Activated CD8-positive, alpha-beta memory T cell treated with anti-CD3 and anti-CD28 coated beads, Interleukin-2, amount 10 ng/mL, durations not matched to agents 7 days and 5 days (primary cell): ENCODE data around the gene GNAS. TPM values are rescaled to one million over a fixed set of nuclear protein-coding genes. Genes with fewer than 3 reads are reported as not detected.
"Not testable (repeated sequence)": the region's sequence is repeated elsewhere in the genome, so short reads cannot be mapped to it uniquely, and the experiment has no call there.

Source experiments
- ATAC-seq: fragments of 150-1000 bp; cut with Tn5 transposase; one replicate; pipeline ENCODE4 v1.10.0; 2021; ENCODE audit warnings: moderate library complexity
- CTCF ChIA-PET: fragments of 350-600 bp; sonication (Branson Sonifier 250); formaldehyde crosslinking; loops from one replicate; lab custom pipeline; 2021; ENCODE audit warnings: antibody characterized with exemption; lab: Charles Lee
- DNase-seq: peaks from one replicate; pipeline ENCODE4 v3.0.0-alpha.2; 2020
- H3K27ac Mint-ChIP-seq: one replicate; pipeline ENCODE4 v1.8.0; 2021; ENCODE audit warnings: mild to moderate bottlenecking, mixed read lengths
- H3K27me3 Mint-ChIP-seq: one replicate; pipeline ENCODE4 v1.8.0; 2021; ENCODE audit warnings: mixed read lengths
- H3K36me3 Mint-ChIP-seq: one replicate; pipeline ENCODE4 v1.8.0; 2021; ENCODE audit warnings: mild to moderate bottlenecking, mixed read lengths
- H3K4me1 Mint-ChIP-seq: one replicate; pipeline ENCODE4 v1.8.0; 2021; ENCODE audit warnings: mixed read lengths
- H3K4me3 Mint-ChIP-seq: one replicate; pipeline ENCODE4 v1.8.0; 2021; ENCODE audit warnings: mild to moderate bottlenecking, moderate library complexity, mixed read lengths
- H3K9me3 Mint-ChIP-seq: one replicate; pipeline ENCODE4 v1.8.0; 2022; ENCODE audit warnings: low read depth, mixed read lengths
- total RNA-seq, 2 experiments: library from RNA; stranded (reverse); gene quantifications; one replicate each; pipeline ENCODE4 v1.2.3, GENCODE V29; 2021

The GNAS gene
- total RNA-seq, 2 experiments from 2014 or later: 817 to 859 TPM

DNA sequence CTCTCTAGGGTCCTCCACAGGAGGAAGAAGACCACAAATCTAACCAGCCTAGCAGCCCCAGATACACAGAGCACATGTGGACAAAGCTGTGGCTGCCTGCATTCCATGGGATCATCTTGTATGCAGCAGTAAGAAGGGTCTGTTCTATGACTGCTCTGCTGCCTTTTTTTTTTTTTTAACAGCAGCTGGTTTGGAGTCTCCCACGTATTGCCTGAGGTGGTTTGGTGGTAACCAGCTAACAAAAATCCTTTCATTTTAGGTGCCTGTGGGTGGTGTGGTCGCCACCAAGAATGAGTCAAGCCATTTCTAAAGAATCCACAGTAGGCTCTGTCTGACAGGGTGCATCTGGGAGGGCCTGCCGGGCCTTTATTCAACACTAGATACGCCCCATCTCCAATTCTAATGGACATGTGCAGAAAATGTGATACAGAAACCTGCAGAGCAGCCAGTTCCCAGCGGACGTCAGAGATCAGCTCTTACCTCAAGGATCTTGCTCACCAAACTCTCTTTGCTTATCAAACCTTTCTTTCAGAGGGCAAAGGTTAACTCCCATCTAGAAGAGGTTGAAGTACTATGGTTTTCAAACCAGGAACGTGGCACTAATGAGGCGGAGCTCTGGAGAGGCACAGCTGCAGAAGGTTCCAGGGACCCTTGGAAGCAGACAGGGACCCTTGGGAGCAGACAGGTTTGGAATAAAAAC is 33.8 kb upstream of the GNAS start:
- Mint-ChIP-seq H3K9me3 (peaks cover 3% of the 10 kb centered on the region), H3K36me3 (peaks cover 12% of the 10 kb centered on the region), H3K4me3 (no peak overlapping the region), H3K4me1 (peaks cover 17% of the 10 kb centered on the region), H3K27me3 (peaks cover 53% of the 10 kb centered on the region), H3K27ac (no peak overlapping the region)
- CTCF ChIA-PET: interaction anchor here (1.0 to 2.0 kb wide), 3 partner anchors 9 to 33 kb away, joined by 3 to 6 read pairs (median 5); no protein-coding TSS in a partner anchor
- DNase-seq (peak; percentile 89), ATAC-seq (peak; percentile 91)

DNA sequence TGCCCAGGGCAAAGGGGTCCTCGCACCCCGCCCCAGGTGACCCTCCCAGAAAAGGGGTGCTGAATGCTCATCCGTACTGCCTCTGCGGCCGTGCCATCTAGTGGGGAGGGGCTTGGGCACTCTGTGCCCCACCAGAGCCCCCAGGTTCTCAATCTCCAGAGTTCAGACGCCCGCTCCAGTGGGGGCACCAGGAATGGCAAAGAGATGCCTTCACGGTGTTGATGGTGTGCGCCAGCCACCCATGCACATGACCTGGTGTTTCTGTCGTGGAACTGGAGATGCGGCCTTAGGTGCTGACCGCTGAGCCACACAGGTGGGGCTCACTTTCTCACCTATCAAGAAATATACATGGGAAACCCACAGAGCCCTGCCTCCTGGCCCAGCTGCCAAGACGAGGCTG is 32.6 kb upstream of the GNAS start:
- H3K36me3 Mint-ChIP-seq: peaks cover 12% of the 10 kb centered on the region
- no peak overlapping the region for H3K4me3 Mint-ChIP-seq
- CTCF ChIA-PET: no interaction called here
- no peak overlapping the region for H3K27ac Mint-ChIP-seq
- peaks cover 3% of the 10 kb centered on the region for H3K9me3 Mint-ChIP-seq
- peaks cover 17% of the 10 kb centered on the region for H3K4me1 Mint-ChIP-seq
- peaks cover 53% of the 10 kb centered on the region for H3K27me3 Mint-ChIP-seq
- ATAC-seq (no peak), DNase-seq (no peak)

DNA sequence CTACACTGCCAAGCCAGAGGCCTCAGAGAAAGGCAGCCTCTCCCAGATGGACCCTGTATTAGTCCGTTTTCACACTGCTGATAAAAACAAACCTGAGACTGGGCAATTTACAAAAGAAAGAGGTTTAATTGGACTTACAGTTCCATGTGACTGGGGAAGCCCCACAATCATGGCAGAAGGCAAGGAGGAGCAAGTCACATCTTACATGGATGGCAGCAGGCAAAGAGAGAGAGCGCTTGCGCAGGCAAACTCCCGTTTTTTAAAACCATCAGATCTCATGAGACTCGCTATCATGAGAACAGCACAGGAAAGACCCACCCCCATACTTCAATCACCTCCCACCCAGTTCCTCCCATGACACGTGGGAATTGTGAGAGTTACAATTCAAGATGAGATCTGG is 32.0 kb upstream of the GNAS start:
- H3K9me3 Mint-ChIP-seq, CTCF ChIA-PET, ATAC-seq, H3K27ac Mint-ChIP-seq, H3K4me3 Mint-ChIP-seq, DNase-seq: not testable (repeated sequence)
- H3K27me3 Mint-ChIP-seq: peaks cover 50% of the 10 kb centered on the region
- H3K36me3 Mint-ChIP-seq: peaks cover 12% of the 10 kb centered on the region
- peaks cover 17% of the 10 kb centered on the region for H3K4me1 Mint-ChIP-seq

DNA sequence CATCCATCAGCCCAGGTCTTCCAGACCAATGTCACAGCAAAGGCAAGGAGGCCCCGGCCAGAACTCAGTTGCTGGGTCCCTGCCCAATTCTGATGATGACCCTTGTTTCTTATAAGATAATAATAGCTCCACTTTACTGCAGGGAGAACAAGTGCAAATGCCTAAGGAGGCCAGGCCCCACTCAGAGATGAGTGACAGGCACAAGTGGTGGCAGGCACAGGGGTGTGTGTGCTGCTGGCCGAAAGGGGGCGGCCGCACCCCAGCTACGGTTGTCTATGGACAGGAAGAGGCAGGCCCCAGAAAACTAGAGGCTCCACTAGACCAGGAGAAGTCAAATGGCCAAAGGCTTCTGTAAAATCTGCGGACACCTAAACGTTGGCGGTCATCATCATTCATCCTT is 30.4 kb upstream of the GNAS start:
- Mint-ChIP-seq H3K9me3 (peaks cover 3% of the 10 kb centered on the region), H3K4me1 (peaks cover 17% of the 10 kb centered on the region), H3K27me3 (peaks cover 44% of the 10 kb centered on the region), H3K4me3 (no peak overlapping the region), H3K27ac (no peak overlapping the region), H3K36me3 (peaks cover 12% of the 10 kb centered on the region)
- ATAC-seq: no peak
- CTCF ChIA-PET: no interaction called here
- DNase-seq: no peak

DNA sequence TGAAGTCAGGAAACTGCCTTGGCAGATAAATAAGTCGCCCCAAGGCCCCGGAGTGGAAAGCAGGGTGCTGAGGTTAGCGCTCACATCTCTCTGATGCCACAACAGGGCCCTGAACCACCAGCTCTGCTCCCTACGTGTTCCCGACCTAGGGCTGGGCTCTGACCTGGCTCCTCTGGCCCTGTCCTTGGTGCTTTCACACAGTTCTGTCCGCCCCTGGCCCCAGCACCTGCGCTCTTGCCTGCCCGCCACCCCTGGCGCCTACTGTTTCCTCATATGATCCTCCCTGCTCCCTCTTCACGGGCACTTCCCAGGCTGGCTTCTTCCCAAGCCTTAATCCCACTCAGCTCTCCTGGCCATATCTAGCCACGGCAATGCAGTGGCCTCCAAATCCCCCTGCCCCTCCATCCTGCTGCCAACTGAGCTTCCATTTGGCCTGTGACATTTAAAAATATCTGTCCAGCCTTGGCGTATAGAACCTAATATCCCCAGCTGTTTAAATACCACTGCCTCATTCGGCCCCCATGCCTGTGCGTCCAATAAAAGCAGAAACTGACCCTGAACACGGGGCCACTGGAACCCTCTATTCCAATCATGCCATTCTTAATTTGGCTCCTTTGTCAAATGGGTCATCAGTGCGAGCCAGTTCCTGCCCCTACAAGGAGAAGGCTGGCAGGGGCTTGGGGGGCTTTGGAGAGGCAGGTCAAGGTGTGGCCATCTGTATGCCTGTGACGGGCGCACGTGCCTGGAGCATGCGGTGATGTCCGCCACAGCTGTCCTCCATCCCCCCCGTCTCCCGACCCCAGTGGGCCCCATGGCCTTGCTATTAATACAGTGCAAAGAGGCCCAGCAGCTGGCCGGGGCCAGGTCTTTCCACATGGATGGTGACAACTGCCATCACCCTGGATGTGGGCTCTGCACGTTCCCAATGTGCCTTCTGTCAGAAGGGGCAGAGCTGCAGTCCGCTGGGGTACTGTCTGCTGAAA is 29.5 kb upstream of the GNAS start:
- Mint-ChIP-seq H3K27me3 (peaks cover 48% of the 10 kb centered on the region), H3K9me3 (peaks cover 3% of the 10 kb centered on the region), H3K4me3 (no peak overlapping the region), H3K36me3 (peaks cover 12% of the 10 kb centered on the region), H3K27ac (no peak overlapping the region), H3K4me1 (peaks cover 14% of the 10 kb centered on the region)
- CTCF ChIA-PET: no interaction called here
- no peak for DNase-seq
- no peak for ATAC-seq

DNA sequence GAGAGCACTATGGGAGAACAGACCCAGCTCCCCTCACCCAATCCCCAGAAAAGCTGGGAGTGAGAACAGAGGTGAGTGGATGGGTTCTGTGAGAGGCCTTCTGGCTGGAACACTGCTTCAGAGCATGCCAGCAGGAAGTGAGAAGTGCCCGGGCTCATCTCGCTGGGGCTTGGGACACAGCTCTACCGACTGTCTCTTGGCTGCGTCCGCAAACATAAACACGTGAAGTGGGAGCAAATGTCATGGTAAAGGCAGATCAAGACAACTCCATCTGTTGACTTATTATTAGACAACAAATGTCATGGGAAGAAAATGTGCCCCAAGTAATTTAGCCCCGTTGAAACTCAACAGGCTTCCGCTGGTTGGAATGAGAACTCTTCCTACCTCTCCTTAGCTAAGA is 27.7 kb upstream of the GNAS start:
- Mint-ChIP-seq H3K9me3 (peaks cover 3% of the 10 kb centered on the region), H3K4me3 (no peak overlapping the region)

DNA sequence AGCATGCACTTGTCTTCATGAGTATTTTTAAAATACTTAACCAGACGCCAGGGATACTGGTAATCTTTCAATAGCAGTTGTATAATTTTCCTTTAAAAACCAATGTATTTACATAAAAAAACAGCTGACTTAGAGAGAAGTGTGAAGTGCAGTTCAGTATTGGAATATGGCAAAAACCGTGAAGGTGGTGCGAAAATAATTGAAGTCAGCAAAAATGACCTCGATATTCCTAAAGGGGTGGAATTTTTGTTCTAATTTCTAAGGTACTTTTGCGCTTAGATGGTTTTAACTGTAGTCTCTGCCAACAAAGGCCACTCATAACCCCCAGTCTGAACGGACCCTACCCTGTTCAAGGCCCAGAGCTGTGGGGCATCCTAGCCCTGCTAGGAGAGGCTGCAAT is 27.1 kb upstream of the GNAS start:
- no peak for DNase-seq
- CTCF ChIA-PET: no interaction called here
- H3K27ac Mint-ChIP-seq: no peak overlapping the region
- peaks cover 47% of the 10 kb centered on the region for H3K27me3 Mint-ChIP-seq
- peaks cover 13% of the 10 kb centered on the region for H3K36me3 Mint-ChIP-seq
- no peak for ATAC-seq
- H3K9me3 Mint-ChIP-seq: peaks cover 3% of the 10 kb centered on the region
- H3K4me1 Mint-ChIP-seq: no peaks in the 10 kb centered on the region
- no peak overlapping the region for H3K4me3 Mint-ChIP-seq

More for the DNA sequence above, 27.7 kb upstream of the GNAS start:
- CTCF ChIA-PET: interaction anchor here (1.0 kb wide), 1 partner anchor 14 kb away, joined by 4 read pairs; no protein-coding TSS in a partner anchor
- Mint-ChIP-seq H3K27ac (no peak overlapping the region), H3K36me3 (peaks cover 16% of the 10 kb centered on the region), H3K27me3 (peaks cover 48% of the 10 kb centered on the region), H3K4me1 (no peaks in the 10 kb centered on the region)
- DNase-seq: no peak
- ATAC-seq: no peak

DNA sequence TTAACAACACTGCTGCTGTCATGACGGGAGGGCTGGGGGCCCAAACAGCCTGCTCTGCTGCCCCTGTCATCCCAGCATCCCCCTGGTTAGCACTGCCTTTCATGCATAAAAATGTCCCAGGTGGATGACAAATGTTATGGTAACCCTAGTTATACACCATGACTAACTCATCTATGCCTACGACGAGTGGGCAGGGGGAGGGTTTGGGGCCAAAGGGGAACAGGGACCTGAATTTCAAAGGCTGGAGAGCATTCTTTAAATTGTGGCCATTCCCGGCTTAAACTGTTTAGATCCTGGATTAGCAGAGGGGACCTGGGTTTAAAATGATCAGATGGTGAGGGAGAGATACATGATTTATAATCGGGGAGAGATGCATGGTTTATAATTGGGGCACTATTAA is 26.2 kb upstream of the GNAS start:
- Mint-ChIP-seq H3K9me3 (peaks cover 2% of the 10 kb centered on the region), H3K4me1 (no peaks in the 10 kb centered on the region), H3K4me3 (no peak overlapping the region), H3K36me3 (peaks cover 5% of the 10 kb centered on the region), H3K27ac (no peak overlapping the region), H3K27me3 (peaks cover 39% of the 10 kb centered on the region)
- DNase-seq: no peak
- no peak for ATAC-seq
- CTCF ChIA-PET: no interaction called here

DNA sequence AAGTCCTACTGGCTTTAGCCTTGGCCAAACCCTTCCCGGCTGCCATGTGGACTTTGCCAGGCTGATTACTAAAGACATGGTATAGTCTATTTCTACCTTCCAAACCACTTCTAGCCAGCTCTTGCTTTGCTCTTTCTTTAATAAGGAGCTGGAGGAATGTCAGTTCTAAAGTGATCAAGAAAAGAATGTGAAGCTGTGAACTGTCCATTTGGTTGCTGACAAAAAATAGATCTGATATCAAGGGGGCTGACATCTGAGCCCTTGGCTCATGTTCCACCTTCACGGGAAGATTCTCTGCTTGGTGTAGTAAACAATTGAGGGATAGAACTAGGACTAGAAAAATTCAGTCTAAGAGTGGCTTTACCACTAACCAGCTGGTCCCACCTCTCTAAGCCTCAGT is 24.4 kb upstream of the GNAS start:
- no peak overlapping the region for H3K27ac Mint-ChIP-seq
- peaks cover 2% of the 10 kb centered on the region for H3K9me3 Mint-ChIP-seq
- H3K36me3 Mint-ChIP-seq: peaks cover 3% of the 10 kb centered on the region
- CTCF ChIA-PET: no interaction called here
- H3K4me1 Mint-ChIP-seq: no peaks in the 10 kb centered on the region
- H3K4me3 Mint-ChIP-seq: no peak overlapping the region
- no peak for DNase-seq
- no peak for ATAC-seq
- H3K27me3 Mint-ChIP-seq: peaks cover 40% of the 10 kb centered on the region

DNA sequence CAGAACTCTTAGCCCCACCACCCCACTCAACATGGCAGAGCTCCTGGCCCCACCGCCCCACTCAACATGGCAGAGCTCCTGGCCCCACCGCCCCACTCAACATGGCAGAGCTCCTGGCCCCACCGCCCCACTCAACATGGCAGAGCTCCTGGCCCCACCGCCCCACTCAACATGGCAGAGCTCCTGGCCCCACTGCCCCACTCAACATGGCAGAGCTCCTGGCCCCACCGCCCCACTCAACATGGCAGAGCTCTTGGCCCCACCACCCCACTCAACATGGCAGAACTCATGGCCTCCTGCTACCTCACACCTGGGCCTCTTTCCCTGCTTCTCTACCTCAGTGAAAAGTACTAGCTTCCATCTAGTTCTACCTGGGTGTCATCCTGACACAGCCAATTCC is 23.7 kb upstream of the GNAS start:
- DNase-seq, H3K27ac Mint-ChIP-seq, CTCF ChIA-PET, H3K4me1 Mint-ChIP-seq, H3K36me3 Mint-ChIP-seq, H3K4me3 Mint-ChIP-seq, ATAC-seq, H3K9me3 Mint-ChIP-seq: not testable (repeated sequence)
- peaks cover 44% of the 10 kb centered on the region for H3K27me3 Mint-ChIP-seq

DNA sequence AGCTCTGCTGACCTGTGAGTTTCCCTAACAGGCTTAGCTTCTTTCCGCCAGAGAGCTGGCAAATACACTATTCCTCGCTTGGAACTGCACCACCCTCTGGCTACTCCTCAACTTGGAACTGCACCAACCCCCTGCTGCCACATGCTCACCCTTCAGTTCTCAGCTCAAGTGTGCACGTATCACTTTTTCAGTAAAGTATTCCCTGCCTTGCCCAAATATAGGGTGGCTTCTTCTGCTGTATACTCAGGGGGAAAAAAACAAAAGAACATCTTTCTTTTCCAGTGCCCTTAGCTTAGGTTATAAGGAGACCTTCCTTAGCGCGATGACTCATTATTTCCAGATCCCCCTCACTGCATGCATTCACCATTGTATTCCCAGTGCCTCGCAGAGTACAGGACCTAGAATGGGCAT is 23.0 kb upstream of the GNAS start:
- H3K36me3 Mint-ChIP-seq: peaks cover 3% of the 10 kb centered on the region
- CTCF ChIA-PET: interaction anchor here (0.6 kb wide), 1 partner anchor 367 kb away, joined by 4 read pairs; no protein-coding TSS in a partner anchor
- H3K27ac Mint-ChIP-seq: no peak overlapping the region
- ATAC-seq (no peak), DNase-seq (no peak)
- H3K4me1 Mint-ChIP-seq: no peaks in the 10 kb centered on the region
- H3K4me3 Mint-ChIP-seq: no peak overlapping the region
- H3K27me3 Mint-ChIP-seq: peaks cover 42% of the 10 kb centered on the region
- H3K9me3 Mint-ChIP-seq: peaks cover 2% of the 10 kb centered on the region

DNA sequence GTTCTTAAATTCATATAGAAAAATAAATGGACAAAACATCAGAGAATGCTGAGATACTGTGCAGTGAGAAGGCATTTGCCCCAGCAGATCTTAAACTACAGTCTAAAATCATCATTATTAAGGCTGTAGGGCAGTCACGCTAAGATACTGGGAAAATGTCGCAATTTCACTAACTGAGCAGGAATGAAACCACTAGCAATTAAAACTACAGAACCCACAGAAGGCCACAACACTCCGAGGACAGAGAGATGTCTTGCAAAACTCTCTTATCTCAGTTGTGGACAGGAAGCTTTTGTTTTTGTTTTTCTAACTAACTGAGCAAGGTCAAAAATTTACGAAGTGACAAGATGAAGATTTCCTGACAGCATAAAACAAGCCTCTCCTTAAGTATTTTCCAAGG is 20.1 kb upstream of the GNAS start:
- CTCF ChIA-PET: no interaction called here
- peaks cover 3% of the 10 kb centered on the region for H3K36me3 Mint-ChIP-seq

DNA sequence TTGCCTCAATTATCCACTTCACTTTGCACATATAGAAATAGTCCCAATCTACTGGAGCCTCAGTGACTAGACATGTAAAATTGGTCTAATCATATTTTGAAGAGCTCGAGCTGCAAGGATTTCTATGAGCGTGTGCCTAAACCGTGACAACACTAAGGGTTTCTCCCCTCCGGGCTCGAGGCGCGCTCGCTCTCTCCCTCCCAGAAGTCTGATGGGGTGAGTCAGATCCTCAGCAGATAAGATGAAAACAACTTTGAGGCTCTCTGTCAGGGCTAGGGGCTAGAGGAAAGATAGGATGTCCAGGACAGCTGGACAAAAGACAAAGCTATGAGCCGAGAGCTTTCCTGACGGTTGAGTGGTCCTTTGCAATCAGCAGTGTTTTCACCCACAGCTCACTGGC is 18.6 kb upstream of the GNAS start:
- peaks cover 3% of the 10 kb centered on the region for H3K36me3 Mint-ChIP-seq
- DNase-seq: no peak
- ATAC-seq: no peak
- CTCF ChIA-PET: no interaction called here
- H3K4me3 Mint-ChIP-seq: no peak overlapping the region
- peaks cover 29% of the 10 kb centered on the region for H3K4me1 Mint-ChIP-seq
- peaks cover 65% of the 10 kb centered on the region for H3K27me3 Mint-ChIP-seq
- peaks cover 2% of the 10 kb centered on the region for H3K9me3 Mint-ChIP-seq
- no peak overlapping the region for H3K27ac Mint-ChIP-seq

More for the DNA sequence above, 20.1 kb upstream of the GNAS start:
- Mint-ChIP-seq H3K27me3 (peaks cover 56% of the 10 kb centered on the region), H3K9me3 (peaks cover 2% of the 10 kb centered on the region), H3K27ac (no peak overlapping the region), H3K4me1 (peaks cover 19% of the 10 kb centered on the region), H3K4me3 (no peak overlapping the region)
- DNase-seq: no peak
- no peak for ATAC-seq
